Adrenal gland (tissue), 5 donors: ENCODE measurements around the gene HEY2.

Experiments used
- CTCF ChIP-seq, 6 experiments: fragments of 450-650 bp in 4 of 6; fragments of 200-600 bp in 2 of 6; sonication (generic) in 1 of 6; IDR thresholded peaks; 1 replicate in 5 of 6; 2 replicates in 1 of 6; pipeline versions ENCODE4 v1.5.1 to v1.8.0; 2016 to 2021; ENCODE audit warnings: antibody characterized with exemption in 6 of 6, mild to moderate bottlenecking in 2 of 6, moderate library complexity in 1 of 6
- POLR2A ChIP-seq, 2 donors: fragments of 450-650 bp; IDR thresholded peaks; one replicate each; pipeline ENCODE4 v1.6.1; 2017; ENCODE audit warnings: antibody characterized with exemption in 2 of 2, mild to moderate bottlenecking in 2 of 2, moderate library complexity in 1 of 2
- donor health status: DM: no; HTN: no; CAD: no.

- TF ChIP-seq CTCF (IDR thresholded peaks at IDR 0.05): no peak
- no peak for TF ChIP-seq POLR2A (IDR thresholded peaks at IDR 0.05)
Observed at GRCh38 chr6:125742024-125742423, 7.4 kb upstream of the HEY2 start.
